ENCODE measurements around the gene ATF6B.

DNA sequence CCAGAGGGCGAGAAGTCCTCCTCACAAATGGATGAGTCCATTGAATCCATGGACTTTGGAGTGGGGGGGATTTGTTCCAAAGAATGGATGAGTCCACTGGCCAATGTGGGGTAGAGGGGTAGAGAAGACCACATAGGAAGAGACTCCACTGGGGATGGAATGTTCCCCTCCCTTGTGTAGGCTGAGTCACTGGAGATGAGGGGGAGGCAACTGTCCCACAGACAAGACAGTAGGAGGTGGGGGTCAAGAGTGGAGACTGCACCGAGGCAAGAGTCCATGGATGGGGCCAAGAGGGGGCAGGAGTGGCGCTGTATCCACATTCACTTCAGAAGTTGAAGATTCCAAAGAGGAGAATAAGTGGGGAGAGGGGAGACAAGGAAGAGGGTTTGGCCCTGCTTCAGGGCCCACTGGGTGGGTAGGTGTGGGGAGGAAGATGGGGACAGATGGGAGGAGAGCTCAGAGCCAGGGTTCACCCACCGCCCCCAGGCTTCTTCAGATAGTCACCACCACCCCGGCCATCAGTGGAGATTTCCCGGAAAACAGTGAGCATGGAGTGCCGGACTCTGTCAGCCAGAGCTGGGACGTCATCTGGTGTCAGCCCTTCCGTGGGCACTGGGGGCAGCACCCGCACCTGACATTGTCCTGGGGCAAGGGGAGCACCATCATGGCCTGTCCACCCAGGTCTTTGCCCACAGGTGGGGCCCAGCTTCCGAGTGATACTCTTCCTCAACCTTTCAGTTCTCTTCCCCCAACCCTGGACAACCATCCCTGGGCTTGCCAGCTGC lies 41.0 kb upstream of the ATF6B start:
- TF ChIP-seq POLR2A (IDR thresholded peaks at IDR 0.05; ENCODE audit: low read depth, low read length), result no peak
- TF ChIP-seq TAF1 (IDR thresholded peaks at IDR 0.05; ENCODE audit: borderline replicate concordance, low read depth, low read length), result no peak
- TF ChIP-seq POLR2AphosphoS5 (IDR thresholded peaks at IDR 0.05; ENCODE audit: low read depth, low read length), result no peak

All from GM12892 (cell line).